DOHH2 (cell line): ENCODE measurements around the gene BMERB1.

Source experiments
- CTCF ChIP-seq: fragments of 200-600 bp; sonication (generic); IDR thresholded peaks from one replicate; pipeline ENCODE4 v1.5.1; 2014; ENCODE audit warnings: antibody characterized with exemption, mild to moderate bottlenecking, low read depth, low read length; ENCODE audit not compliant: poor library complexity, severe bottlenecking
- EZH2phosphoT487 ChIP-seq: fragments of 200-600 bp; sonication (generic); IDR thresholded peaks from 2 replicates; pipeline ENCODE4 v1.6.1; 2017; ENCODE audit warnings: borderline replicate concordance, mild to moderate bottlenecking, antibody characterized with exemption, low read length, moderate library complexity, mixed read lengths

DNA sequence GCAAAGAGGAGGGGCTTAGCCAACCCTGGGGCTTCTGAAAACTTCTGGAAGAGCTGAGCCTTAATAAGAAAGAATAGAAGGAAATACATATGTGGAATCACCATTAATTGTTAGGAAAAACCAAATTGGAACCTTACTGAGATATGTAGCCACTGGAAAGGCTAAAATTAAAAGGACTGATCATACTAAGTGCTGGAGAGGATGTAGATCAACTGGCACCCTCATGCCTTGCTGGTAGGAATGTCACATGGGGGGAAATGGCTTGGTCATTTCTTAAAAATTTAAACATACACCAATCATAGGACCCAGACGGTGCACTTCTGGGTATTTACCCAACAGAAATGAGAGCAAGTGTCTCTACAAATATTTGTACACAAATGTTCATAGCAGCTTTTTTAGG, 11.1 kb downstream of the BMERB1 start:
- no peak for TF ChIP-seq CTCF
- no peak for TF ChIP-seq EZH2phosphoT487
